AG09309 (cell line): ENCODE measurements around the gene UNC79.

Source experiments
- DNase-seq: peaks from one replicate; pipeline ENCODE4 v3.0.0-alpha.2; 2010; ENCODE audit warnings: low read depth
- H3K4me3 ChIP-seq: 2 replicates; pipeline ENCODE4 v1.5.1; 2011; ENCODE audit warnings: mild to moderate bottlenecking, low read depth, low read length, moderate library complexity; ENCODE audit not compliant: control insufficient read depth
- CTCF ChIP-seq: IDR thresholded peaks from 2 replicates; pipeline ENCODE4 v1.5.1; 2011; ENCODE audit warnings: mild to moderate bottlenecking, low read depth, low read length, inconsistent platforms; ENCODE audit not compliant: insufficient read depth, control insufficient read depth; ENCODE audit errors: missing control alignments

UNC79 gene

GRCh38 chr14:93725002-93725582, 294.4 kb downstream of the UNC79 start:
- no peak for TF ChIP-seq CTCF
- no peak for DNase-seq
- no peak overlapping the region for H3K4me3 ChIP-seq

GRCh38 chr14:93725993-93726392, 295.3 kb downstream of the UNC79 start:
- no peak for DNase-seq
- H3K4me3 ChIP-seq: no peak overlapping the region
- TF ChIP-seq CTCF: no peak

- TF ChIP-seq CTCF: no peak
- no peak overlapping the region for H3K4me3 ChIP-seq
- DNase-seq: no peak
Measured at GRCh38 chr14:93727039-93727740, 296.5 kb downstream of the UNC79 start.

- TF ChIP-seq CTCF: no peak
- DNase-seq: no peak
- no peak overlapping the region for H3K4me3 ChIP-seq
Measured at GRCh38 chr14:93727917-93728650, 297.3 kb downstream of the UNC79 start.

- no peak overlapping the region for H3K4me3 ChIP-seq
- no peak for TF ChIP-seq CTCF
- no peak for DNase-seq
Measured at GRCh38 chr14:93728651-93729016, 297.9 kb downstream of the UNC79 start.

- DNase-seq: no peak
- no peak for TF ChIP-seq CTCF
Measured at GRCh38 chr14:93729993-93730392, 299.3 kb downstream of the UNC79 start.

More at GRCh38 chr14:93729993-93730392, 299.3 kb downstream of the UNC79 start:
- no peak overlapping the region for H3K4me3 ChIP-seq
